Measurements from ENCODE around the gene HERPUD2.
"Not testable (repeated sequence)": the region's sequence is repeated elsewhere in the genome, so short reads cannot be mapped to it uniquely, and the experiment has no call there.

HERPUD2 gene

GRCh38 chr7:35716038-35716803 lies 21.3 kb upstream of the HERPUD2 start:
- in situ Hi-C loops (cut with HindIII; ENCODE audit: low sequenced_read_pairs), result loop anchor here (25.0 kb wide), 1 partner anchor 621 kb away; no protein-coding TSS in a partner anchor

GRCh38 chr7:35714862-35715261 lies 19.9 kb upstream of the HERPUD2 start:
- in situ Hi-C loops (cut with HindIII; ENCODE audit: low sequenced_read_pairs), result loop anchor here (25.0 kb wide), 1 partner anchor 622 kb away; no protein-coding TSS in a partner anchor

GRCh38 chr7:35714407-35714806 lies 19.5 kb upstream of the HERPUD2 start:
- in situ Hi-C loops (cut with HindIII; ENCODE audit: low sequenced_read_pairs), result loop anchor here (25.0 kb wide), 1 partner anchor 623 kb away; no protein-coding TSS in a partner anchor

GRCh38 chr7:35712563-35713226 lies 17.8 kb upstream of the HERPUD2 start:
- in situ Hi-C loops (cut with HindIII; ENCODE audit: low sequenced_read_pairs), result loop anchor here (25.0 kb wide), 1 partner anchor 625 kb away; no protein-coding TSS in a partner anchor

GRCh38 chr7:35707422-35707821 lies 12.5 kb upstream of the HERPUD2 start:
- in situ Hi-C loops (cut with HindIII; ENCODE audit: low sequenced_read_pairs), result loop anchor here (25.0 kb wide), 1 partner anchor 630 kb away; no protein-coding TSS in a partner anchor

GRCh38 chr7:35705932-35706461 lies 11.1 kb upstream of the HERPUD2 start:
- in situ Hi-C loops (cut with HindIII; ENCODE audit: low sequenced_read_pairs), result loop anchor here (25.0 kb wide), 1 partner anchor 631 kb away; no protein-coding TSS in a partner anchor

- in situ Hi-C loops (cut with HindIII; ENCODE audit: low sequenced_read_pairs), result loop anchor here (25.0 kb wide), 1 partner anchor 633 kb away; no protein-coding TSS in a partner anchor
Measured at GRCh38 chr7:35704261-35704660, 9.3 kb upstream of the HERPUD2 start.

GRCh38 chr7:35702541-35702940 lies 7.6 kb upstream of the HERPUD2 start:
- in situ Hi-C loops (cut with HindIII; ENCODE audit: low sequenced_read_pairs), result loop anchor here (25.0 kb wide), 1 partner anchor 635 kb away; no protein-coding TSS in a partner anchor

- in situ Hi-C loops (cut with HindIII; ENCODE audit: low sequenced_read_pairs), result loop anchor here (25.0 kb wide), 1 partner anchor 636 kb away; no protein-coding TSS in a partner anchor
Measured at GRCh38 chr7:35701287-35701900, 6.5 kb upstream of the HERPUD2 start.

GRCh38 chr7:35700865-35701264 lies 5.9 kb upstream of the HERPUD2 start:
- in situ Hi-C loops (cut with HindIII; ENCODE audit: low sequenced_read_pairs), result loop anchor here (25.0 kb wide), 1 partner anchor 636 kb away; no protein-coding TSS in a partner anchor

GRCh38 chr7:35700333-35700732 lies 5.4 kb upstream of the HERPUD2 start:
- in situ Hi-C loops (cut with HindIII; ENCODE audit: low sequenced_read_pairs), result loop anchor here (25.0 kb wide), 1 partner anchor 637 kb away; no protein-coding TSS in a partner anchor

GRCh38 chr7:35699796-35700305 lies 4.9 kb upstream of the HERPUD2 start:
- in situ Hi-C loops (cut with HindIII; ENCODE audit: low sequenced_read_pairs), result loop anchor here (25.0 kb wide), 1 partner anchor 637 kb away; no protein-coding TSS in a partner anchor

- in situ Hi-C loops (cut with HindIII; ENCODE audit: low sequenced_read_pairs), result not testable (repeated sequence)
Measured at GRCh38 chr7:35698382-35698781, 3.4 kb upstream of the HERPUD2 start.

GRCh38 chr7:35697414-35698175 lies 2.7 kb upstream of the HERPUD2 start:
- in situ Hi-C loops (cut with HindIII; ENCODE audit: low sequenced_read_pairs), result no loop called here

- in situ Hi-C loops (cut with HindIII; ENCODE audit: low sequenced_read_pairs), result no loop called here
Measured at GRCh38 chr7:35695987-35696386, 1.1 kb upstream of the HERPUD2 start.

GRCh38 chr7:35695473-35695850 lies 527 bp upstream of the HERPUD2 start:
- in situ Hi-C loops (cut with HindIII; ENCODE audit: low sequenced_read_pairs), result no loop called here

GRCh38 chr7:35694161-35694783 lies 663 bp downstream of the HERPUD2 start:
- in situ Hi-C loops (cut with HindIII; ENCODE audit: low sequenced_read_pairs), result no loop called here

GRCh38 chr7:35691827-35692307 lies 3.1 kb downstream of the HERPUD2 start:
- in situ Hi-C loops (cut with HindIII; ENCODE audit: low sequenced_read_pairs), result no loop called here

- in situ Hi-C loops (cut with HindIII; ENCODE audit: low sequenced_read_pairs), result no loop called here
Measured at GRCh38 chr7:35691366-35691765, 3.6 kb downstream of the HERPUD2 start.

All from DLD1 (cell line).